ENCODE measurements around the gene CYP24A1.
A peak's percentile ranks its signal among the peaks of the same experiment; 100 is the strongest.

CYP24A1 gene

GRCh38 chr20:54193817-54194216, 20.0 kb upstream of the CYP24A1 start:
- no peak overlapping the region for H3K27ac Mint-ChIP-seq
- H3K4me1 Mint-ChIP-seq: no peaks in the 10 kb centered on the region
- no peaks in the 10 kb centered on the region for H3K9me3 Mint-ChIP-seq
- H3K36me3 Mint-ChIP-seq: no peaks in the 10 kb centered on the region
- DNase-seq (ENCODE audit: low spot score in 2 of 2) (no peak), ATAC-seq (no peak)
- H3K4me3 Mint-ChIP-seq: no peak overlapping the region

GRCh38 chr20:54190217-54190616, 16.4 kb upstream of the CYP24A1 start:
- Mint-ChIP-seq H3K4me1 (no peaks in the 10 kb centered on the region), H3K4me3 (no peak overlapping the region), H3K27ac (no peak overlapping the region), H3K9me3 (no peaks in the 10 kb centered on the region), H3K36me3 (no peaks in the 10 kb centered on the region)
- no peak for ATAC-seq
- no peak for DNase-seq (ENCODE audit: low spot score in 2 of 2)

- no peaks in the 10 kb centered on the region for H3K9me3 Mint-ChIP-seq
- no peaks in the 10 kb centered on the region for H3K4me1 Mint-ChIP-seq
- H3K4me3 Mint-ChIP-seq: no peak overlapping the region
- ATAC-seq (no peak), DNase-seq (ENCODE audit: low spot score in 2 of 2) (no peak)
- no peaks in the 10 kb centered on the region for H3K36me3 Mint-ChIP-seq
- H3K27ac Mint-ChIP-seq: no peak overlapping the region
These were observed 15.8 kb upstream of the CYP24A1 start for GRCh38 chr20:54189630-54190029.

- no peak for ATAC-seq
- no peak overlapping the region for H3K27ac Mint-ChIP-seq
- no peaks in the 10 kb centered on the region for H3K36me3 Mint-ChIP-seq
- H3K4me1 Mint-ChIP-seq: no peaks in the 10 kb centered on the region
- no peak overlapping the region for H3K4me3 Mint-ChIP-seq
- no peak for DNase-seq (ENCODE audit: low spot score in 2 of 2)
- H3K9me3 Mint-ChIP-seq: no peaks in the 10 kb centered on the region
These were observed 14.5 kb upstream of the CYP24A1 start for GRCh38 chr20:54188132-54188849.

- Mint-ChIP-seq H3K9me3 (no peaks in the 10 kb centered on the region), H3K36me3 (no peaks in the 10 kb centered on the region), H3K27ac (no peak overlapping the region), H3K4me3 (no peak overlapping the region), H3K4me1 (no peaks in the 10 kb centered on the region)
- ATAC-seq: no peak
- DNase-seq (ENCODE audit: low spot score in 2 of 2): no peak
These were observed 11.3 kb upstream of the CYP24A1 start for GRCh38 chr20:54184904-54185626.

- DNase-seq (ENCODE audit: low spot score in 2 of 2) (no peak), ATAC-seq (no peak)
- Mint-ChIP-seq H3K4me1 (no peaks in the 10 kb centered on the region), H3K4me3 (no peak overlapping the region), H3K36me3 (no peaks in the 10 kb centered on the region), H3K27ac (no peak overlapping the region), H3K9me3 (no peaks in the 10 kb centered on the region)
These were observed 10.3 kb upstream of the CYP24A1 start for GRCh38 chr20:54184071-54184470.

- DNase-seq (ENCODE audit: low spot score in 2 of 2) (no peak), ATAC-seq (no peak)
- Mint-ChIP-seq H3K9me3 (no peaks in the 10 kb centered on the region), H3K4me3 (no peak overlapping the region), H3K4me1 (no peaks in the 10 kb centered on the region), H3K27ac (no peak overlapping the region), H3K36me3 (no peaks in the 10 kb centered on the region)
These were observed 7.1 kb upstream of the CYP24A1 start for GRCh38 chr20:54180931-54181330.

GRCh38 chr20:54179946-54180345, 6.2 kb upstream of the CYP24A1 start:
- no peak for DNase-seq (ENCODE audit: low spot score in 2 of 2)
- H3K4me1 Mint-ChIP-seq: no peaks in the 10 kb centered on the region
- no peak overlapping the region for H3K4me3 Mint-ChIP-seq
- H3K36me3 Mint-ChIP-seq: no peaks in the 10 kb centered on the region
- no peaks in the 10 kb centered on the region for H3K9me3 Mint-ChIP-seq
- no peak for ATAC-seq
- no peak overlapping the region for H3K27ac Mint-ChIP-seq

- Mint-ChIP-seq H3K9me3 (no peaks in the 10 kb centered on the region), H3K4me1 (peaks cover 12% of the 10 kb centered on the region), H3K36me3 (no peaks in the 10 kb centered on the region), H3K27ac (no peak overlapping the region), H3K4me3 (no peak overlapping the region)
- no peak for ATAC-seq
- no peak for DNase-seq (ENCODE audit: low spot score in 2 of 2)
These were observed 4.5 kb upstream of the CYP24A1 start for GRCh38 chr20:54178256-54178655.

GRCh38 chr20:54177378-54177777, 3.6 kb upstream of the CYP24A1 start:
- ATAC-seq (no peak), DNase-seq (ENCODE audit: low spot score in 2 of 2) (no peak)
- Mint-ChIP-seq H3K4me1 (peaks cover 21% of the 10 kb centered on the region), H3K4me3 (no peak overlapping the region), H3K36me3 (no peaks in the 10 kb centered on the region), H3K27ac (no peak overlapping the region), H3K9me3 (no peaks in the 10 kb centered on the region)

- H3K4me3 Mint-ChIP-seq: no peak overlapping the region
- peaks cover 21% of the 10 kb centered on the region for H3K4me1 Mint-ChIP-seq
- H3K27ac Mint-ChIP-seq: no peak overlapping the region
- ATAC-seq (no peak), DNase-seq (ENCODE audit: low spot score in 2 of 2) (no peak)
- no peaks in the 10 kb centered on the region for H3K9me3 Mint-ChIP-seq
- H3K36me3 Mint-ChIP-seq: no peaks in the 10 kb centered on the region
These were observed 2.8 kb upstream of the CYP24A1 start for GRCh38 chr20:54176610-54177009.

- Mint-ChIP-seq H3K27ac (no peak overlapping the region), H3K4me3 (peak overlapping the region; percentile 55), H3K4me1 (peaks cover 21% of the 10 kb centered on the region), H3K9me3 (no peaks in the 10 kb centered on the region), H3K36me3 (no peaks in the 10 kb centered on the region)
- DNase-seq (ENCODE audit: low spot score in 2 of 2) (no peak), ATAC-seq (no peak)
These were observed 830 bp upstream of the CYP24A1 start for GRCh38 chr20:54174457-54175175.

GRCh38 chr20:54172856-54173652, 732 bp downstream of the CYP24A1 start:
- peak; percentile 11 for ATAC-seq
- Mint-ChIP-seq H3K36me3 (no peaks in the 10 kb centered on the region), H3K27ac (no peak overlapping the region), H3K9me3 (no peaks in the 10 kb centered on the region), H3K4me3 (peak overlapping the region; percentile 55), H3K4me1 (peaks cover 21% of the 10 kb centered on the region)
- DNase-seq (ENCODE audit: low spot score in 2 of 2): no peak

GRCh38 chr20:54172532-54172855, 1.3 kb downstream of the CYP24A1 start:
- Mint-ChIP-seq H3K4me3 (no peak overlapping the region), H3K27ac (no peak overlapping the region), H3K9me3 (no peaks in the 10 kb centered on the region), H3K4me1 (peaks cover 21% of the 10 kb centered on the region), H3K36me3 (no peaks in the 10 kb centered on the region)
- DNase-seq (ENCODE audit: low spot score in 2 of 2) (no peak), ATAC-seq (peak; percentile 14)

GRCh38 chr20:54170963-54171362, 2.8 kb downstream of the CYP24A1 start:
- H3K27ac Mint-ChIP-seq: no peak overlapping the region
- no peaks in the 10 kb centered on the region for H3K9me3 Mint-ChIP-seq
- H3K4me1 Mint-ChIP-seq: peaks cover 21% of the 10 kb centered on the region
- ATAC-seq (no peak), DNase-seq (ENCODE audit: low spot score in 2 of 2) (no peak)
- H3K36me3 Mint-ChIP-seq: no peaks in the 10 kb centered on the region
- no peak overlapping the region for H3K4me3 Mint-ChIP-seq

Measured in stimulated activated effector memory CD8-positive, alpha-beta T cell treated with anti-CD3 and anti-CD28 coated beads, Interleukin-12 subunit alpha, Interleukin-12 subunit beta, amount 100 ng/mL, for 72 hours (primary cell).